Measurements from ENCODE around the gene NUAK2.

- TF ChIP-seq REST (IDR thresholded peaks at IDR 0.05; ENCODE audit: insufficient read depth in 1 of 2, low read depth in 2 of 2, low read length in 2 of 2), result no peak
- no peak for TF ChIP-seq TAF1 (IDR thresholded peaks at IDR 0.05; ENCODE audit: borderline replicate concordance, insufficient read depth, low read length)
- no peak for TF ChIP-seq SIN3A (IDR thresholded peaks at IDR 0.05; ENCODE audit: borderline replicate concordance, insufficient read depth, low read length)
These were observed 3.1 kb downstream of the NUAK2 start for GRCh38 chr1:205318231-205318991.
